Spleen (tissue), 7 donors: Measurements from ENCODE around the gene PPM1E.

Experiments
- CTCF ChIP-seq, 11 experiments: fragments of 200-600 bp in 7 of 11; fragments of 450-650 bp in 4 of 11; sonication (generic) in 4 of 11; IDR thresholded peaks in 8 of 11; conservative IDR thresholded peaks in 3 of 11; 1 replicate in 7 of 11; 2 replicates in 4 of 11; pipeline versions ENCODE4 v1.4.0 to v1.8.0; 2016 to 2021; ENCODE audit warnings: antibody characterized with exemption in 11 of 11, inconsistent platforms in 4 of 11, mild to moderate bottlenecking in 1 of 11
- POLR2A ChIP-seq, 3 donors: fragments of 450-650 bp; IDR thresholded peaks; one replicate each; pipeline ENCODE4 v1.5.1; 2017; ENCODE audit warnings: antibody characterized with exemption in 3 of 3, mild to moderate bottlenecking in 1 of 3
- POLR2AphosphoS5 ChIP-seq, 3 donors: sonication (generic); formaldehyde crosslinking; IDR thresholded peaks; one replicate each; pipeline ENCODE4 v1.5.1; 2017; ENCODE audit warnings: antibody characterized with exemption in 3 of 3
- donor health status: DM: no; HTN: no; CAD: no; lungs with moderate emphysema.
- donor health status: DM: no; HTN: no; CAD: no.
- donor health status: DM: no; HTN: no; CAD: no.

GRCh38 chr17:59008737-59009136, 253.1 kb downstream of the PPM1E start:
- TF ChIP-seq CTCF (IDR thresholded peaks at IDR 0.05 in 8 of 11, conservative IDR thresholded peaks at IDR 0.05 in 3 of 11) (no peak), POLR2AphosphoS5 (IDR thresholded peaks at IDR 0.05) (no peak), POLR2A (IDR thresholded peaks at IDR 0.05) (no peak)
